Muscle layer of colon (tissue), 2 donors: ENCODE measurements around the gene RABL6.
"Not testable (repeated sequence)": the region's sequence is repeated elsewhere in the genome, so short reads cannot be mapped to it uniquely, and the experiment has no call there.

Experiments
- H3K27ac ChIP-seq: one replicate; pipeline ENCODE4 v1.7.0; 2013; ENCODE audit warnings: low read depth, mild to moderate bottlenecking, low read length, moderate library complexity
- H3K27me3 ChIP-seq, 2 donors: one replicate each; pipeline ENCODE4 v1.7.0; 2013; ENCODE audit warnings: low read length in 2 of 2, mild to moderate bottlenecking in 2 of 2; ENCODE audit not compliant: insufficient read depth in 2 of 2, control insufficient read depth in 1 of 2
- H3K36me3 ChIP-seq: one replicate; pipeline ENCODE4 v1.7.0; 2013; ENCODE audit warnings: mild to moderate bottlenecking, low read length; ENCODE audit not compliant: insufficient read depth
- H3K4me1 ChIP-seq: one replicate; pipeline ENCODE4 v1.7.0; 2013; ENCODE audit warnings: mild to moderate bottlenecking, low read length; ENCODE audit not compliant: insufficient read depth
- H3K4me3 ChIP-seq, 2 donors: one replicate each; pipeline ENCODE4 v1.7.0; 2013; ENCODE audit warnings: low read length in 2 of 2, low read depth in 1 of 2, mild to moderate bottlenecking in 1 of 2, moderate library complexity in 1 of 2
- H3K9ac ChIP-seq: one replicate; pipeline ENCODE4 v1.7.0; 2013; ENCODE audit warnings: low read length
- H3K9me3 ChIP-seq: one replicate; pipeline ENCODE4 v1.7.0; 2013; ENCODE audit warnings: mild to moderate bottlenecking, low read length
- donor health status: abdominal sarcoma.
- donor health status: Adenocarcinoma of cecum.

RABL6 gene

GRCh38 chr9:136835932-136836904, 28.5 kb downstream of the RABL6 start:
- H3K36me3 ChIP-seq: peaks cover 8% of the 10 kb centered on the region
- H3K4me1 ChIP-seq: no peaks in the 10 kb centered on the region
- no peak overlapping the region for H3K4me3 ChIP-seq
- no peak overlapping the region for H3K9ac ChIP-seq
- no peaks in the 10 kb centered on the region for H3K27me3 ChIP-seq
- H3K27ac ChIP-seq: no peak overlapping the region
- no peaks in the 10 kb centered on the region for H3K9me3 ChIP-seq

- Histone ChIP-seq H3K27me3 (no peaks in the 10 kb centered on the region), H3K4me1 (peaks cover 8% of the 10 kb centered on the region), H3K9me3 (no peaks in the 10 kb centered on the region), H3K4me3 (no peak overlapping the region), H3K36me3 (peaks cover 4% of the 10 kb centered on the region), H3K9ac (no peak overlapping the region), H3K27ac (no peak overlapping the region)
Observed at GRCh38 chr9:136837146-136837855, 29.6 kb downstream of the RABL6 start.

GRCh38 chr9:136837856-136838277, 30.1 kb downstream of the RABL6 start:
- H3K4me3 ChIP-seq, H3K36me3 ChIP-seq, H3K9me3 ChIP-seq, H3K27me3 ChIP-seq, H3K9ac ChIP-seq, H3K27ac ChIP-seq: not testable (repeated sequence)
- H3K4me1 ChIP-seq: peaks cover 11% of the 10 kb centered on the region

- H3K9ac ChIP-seq: no peak overlapping the region
Observed at GRCh38 chr9:136838314-136839228, 30.8 kb downstream of the RABL6 start.

GRCh38 chr9:136839229-136840139, 31.7 kb downstream of the RABL6 start:
- Histone ChIP-seq H3K4me1 (peaks cover 16% of the 10 kb centered on the region), H3K9me3 (no peaks in the 10 kb centered on the region), H3K27me3 (peaks cover 0 to 6% of the 10 kb centered on the region in 2 donors), H3K9ac (no peak overlapping the region), H3K27ac (no peak overlapping the region), H3K36me3 (no peaks in the 10 kb centered on the region), H3K4me3 (no peak overlapping the region)

More at GRCh38 chr9:136838314-136839228, 30.8 kb downstream of the RABL6 start:
- Histone ChIP-seq H3K27ac (no peak overlapping the region), H3K36me3 (no peaks in the 10 kb centered on the region), H3K4me1 (peaks cover 16% of the 10 kb centered on the region), H3K9me3 (no peaks in the 10 kb centered on the region), H3K27me3 (no peaks in the 10 kb centered on the region), H3K4me3 (no peak overlapping the region)

- no peaks in the 10 kb centered on the region for H3K36me3 ChIP-seq
- no peaks in the 10 kb centered on the region for H3K9me3 ChIP-seq
- no peak overlapping the region for H3K9ac ChIP-seq
- peaks cover 16% of the 10 kb centered on the region for H3K4me1 ChIP-seq
- H3K27ac ChIP-seq: no peak overlapping the region
- no peak overlapping the region for H3K4me3 ChIP-seq
- peaks cover 0 to 11% of the 10 kb centered on the region in 2 donors for H3K27me3 ChIP-seq
Observed at GRCh38 chr9:136840140-136840876, 32.6 kb downstream of the RABL6 start.

- no peaks in the 10 kb centered on the region for H3K9me3 ChIP-seq
- H3K4me1 ChIP-seq: peaks cover 16% of the 10 kb centered on the region
- no peak overlapping the region for H3K9ac ChIP-seq
- no peaks in the 10 kb centered on the region for H3K36me3 ChIP-seq
- H3K27ac ChIP-seq: no peak overlapping the region
- H3K4me3 ChIP-seq: no peak overlapping the region
- H3K27me3 ChIP-seq: peaks cover 0 to 18% of the 10 kb centered on the region in 2 donors
Observed at GRCh38 chr9:136840877-136841645, 33.3 kb downstream of the RABL6 start.

GRCh38 chr9:136841646-136842379, 34.1 kb downstream of the RABL6 start:
- not testable (repeated sequence) for H3K9ac ChIP-seq, H3K4me3 ChIP-seq, H3K27ac ChIP-seq, H3K9me3 ChIP-seq, H3K36me3 ChIP-seq
- Histone ChIP-seq H3K4me1 (peaks cover 16% of the 10 kb centered on the region), H3K27me3 (peaks cover 0 to 24% of the 10 kb centered on the region in 2 donors)

GRCh38 chr9:136842380-136842948, 34.7 kb downstream of the RABL6 start, which contains the start of gene AJM1:
AJM1 (plus strand) TSS chr9:136842478; CDS start chr9:136844415, 1,937 bp downstream.
- H3K27me3 ChIP-seq: peaks cover 0 to 29% of the 10 kb centered on the region in 2 donors

More at GRCh38 chr9:136842380-136842948, 34.7 kb downstream of the RABL6 start, which contains the start of gene AJM1:
- H3K9ac ChIP-seq, H3K9me3 ChIP-seq, H3K27ac ChIP-seq, H3K36me3 ChIP-seq: not testable (repeated sequence)
- Histone ChIP-seq H3K4me3 (peak within 1 kb of the TSS in 1 of 2 donors; percentile 7), H3K4me1 (peaks cover 17% of the 10 kb centered on the region)
